Measurements from ENCODE around the gene FSCN2. TPM values are rescaled to one million over a fixed set of nuclear protein-coding genes. Genes with fewer than 3 reads are reported as not detected.
A peak's percentile ranks its signal among the peaks of the same experiment; 100 is the strongest.

Gene FSCN2
- total and polyA plus RNA-seq, 2 experiments from 2014 or later = 0.13 to 1.6 TPM

- Mint-ChIP-seq H3K9me3 (no peaks in the 10 kb centered on the region; the same call in 1 of the 3 replicates), H3K27me3 (ENCODE audit: insufficient read depth, low read depth, poor library complexity) (peaks cover 58% of the 10 kb centered on the region), H3K27ac (no peak overlapping the region), H3K4me1 (peaks cover 18% of the 10 kb centered on the region), H3K36me3 (ENCODE audit: low read depth) (no peaks in the 10 kb centered on the region; the same call in 2 of the 3 replicates), H3K4me3 (peak overlapping the region; percentile 57)
- Histone ChIP-seq H3K79me2 (replicated peaks; ENCODE audit: insufficient read depth) (peaks cover 17% of the 10 kb centered on the region), H3K4me3 (peak overlapping the region; percentile 65), H3K27ac (ENCODE audit: low read depth) (no peak overlapping the region), H3F3A (replicated peaks; ENCODE audit: low read depth) (peaks cover 21% of the 10 kb centered on the region), H4K20me1 (replicated peaks; ENCODE audit: insufficient read depth) (peaks cover 7% of the 10 kb centered on the region; the same call in 1 of the 2 replicates), H3K27me3 (ENCODE audit: insufficient read depth) (peaks cover 46% of the 10 kb centered on the region), H2AFZ (no peak overlapping the region), H3K4me1 (ENCODE audit: insufficient read depth) (peaks cover 22% of the 10 kb centered on the region), H3K4me2 (peak overlapping the region; percentile 84), H3K36me3 (ENCODE audit: insufficient read depth) (no peaks in the 10 kb centered on the region), H3K9me2 (ENCODE audit: insufficient read depth) (no peaks in the 10 kb centered on the region)
- peak; percentile 52 for DNase-seq (ENCODE audit: low spot score)
- ATAC-seq = peak; percentile 1
- TF ChIP-seq, protein P1, sequence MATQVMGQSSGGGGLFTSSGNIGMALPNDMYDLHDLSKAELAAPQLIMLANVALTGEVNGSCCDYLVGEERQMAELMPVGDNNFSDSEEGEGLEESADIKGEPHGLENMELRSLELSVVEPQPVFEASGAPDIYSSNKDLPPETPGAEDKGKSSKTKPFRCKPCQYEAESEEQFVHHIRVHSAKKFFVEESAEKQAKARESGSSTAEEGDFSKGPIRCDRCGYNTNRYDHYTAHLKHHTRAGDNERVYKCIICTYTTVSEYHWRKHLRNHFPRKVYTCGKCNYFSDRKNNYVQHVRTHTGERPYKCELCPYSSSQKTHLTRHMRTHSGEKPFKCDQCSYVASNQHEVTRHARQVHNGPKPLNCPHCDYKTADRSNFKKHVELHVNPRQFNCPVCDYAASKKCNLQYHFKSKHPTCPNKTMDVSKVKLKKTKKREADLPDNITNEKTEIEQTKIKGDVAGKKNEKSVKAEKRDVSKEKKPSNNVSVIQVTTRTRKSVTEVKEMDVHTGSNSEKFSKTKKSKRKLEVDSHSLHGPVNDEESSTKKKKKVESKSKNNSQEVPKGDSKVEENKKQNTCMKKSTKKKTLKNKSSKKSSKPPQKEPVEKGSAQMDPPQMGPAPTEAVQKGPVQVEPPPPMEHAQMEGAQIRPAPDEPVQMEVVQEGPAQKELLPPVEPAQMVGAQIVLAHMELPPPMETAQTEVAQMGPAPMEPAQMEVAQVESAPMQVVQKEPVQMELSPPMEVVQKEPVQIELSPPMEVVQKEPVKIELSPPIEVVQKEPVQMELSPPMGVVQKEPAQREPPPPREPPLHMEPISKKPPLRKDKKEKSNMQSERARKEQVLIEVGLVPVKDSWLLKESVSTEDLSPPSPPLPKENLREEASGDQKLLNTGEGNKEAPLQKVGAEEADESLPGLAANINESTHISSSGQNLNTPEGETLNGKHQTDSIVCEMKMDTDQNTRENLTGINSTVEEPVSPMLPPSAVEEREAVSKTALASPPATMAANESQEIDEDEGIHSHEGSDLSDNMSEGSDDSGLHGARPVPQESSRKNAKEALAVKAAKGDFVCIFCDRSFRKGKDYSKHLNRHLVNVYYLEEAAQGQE (IDR thresholded peaks at IDR 0.05; ENCODE audit: unreplicated experiment) = no peak
- TF ChIP-seq ZNF462 (CRISPR knock-in tag; IDR thresholded peaks at IDR 0.05) (no peak), CREB1 (CRISPR knock-in tag; IDR thresholded peaks at IDR 0.05; ENCODE audit: low read depth) (no peak), CTCF (conservative IDR thresholded peaks at IDR 0.05; ENCODE audit: low read depth in 2 of 2) (no peak), JUNB (IDR thresholded peaks at IDR 0.05; ENCODE audit: unreplicated experiment) (no peak), ZNF331 (CRISPR knock-in tag; IDR thresholded peaks at IDR 0.05; ENCODE audit: low read depth) (no peak)
Observed at GRCh38 chr17:81518113-81518784, 9.9 kb upstream of the FSCN2 start.
